Measurements from ENCODE around the gene DEDD2. TPM values are rescaled to one million over a fixed set of nuclear protein-coding genes. Genes with fewer than 3 reads are reported as not detected.

Gene DEDD2
- total RNA-seq, 2 experiments from 2014 or later, result 21.7 to 22.5 TPM

- peak overlapping the region; percentile 94 for H3K4me3 Mint-ChIP-seq
- H3K36me3 Mint-ChIP-seq (ENCODE audit: low read depth), result peaks cover 20% of the 10 kb centered on the region
- intact Hi-C loops (cut with micrococcal nuclease), result loop anchor here (5.0 kb wide), 1 partner anchor 38 kb away; no protein-coding TSS in a partner anchor
- peak; percentile 60 for TF ChIP-seq CTCF (IDR thresholded peaks at IDR 0.05)
- CTCF ChIA-PET, result interaction anchor here (0.8 to 6.7 kb wide), 6 partner anchors 15 to 120 kb away, joined by 3 to 107 read pairs (median 4); partner anchors contain the start of gene POU2F2
- H3K9me3 Mint-ChIP-seq, result no peaks in the 10 kb centered on the region
- ATAC-seq (peak; percentile 45), DNase-seq (peak; percentile 97)
- H3K27ac Mint-ChIP-seq, result peak overlapping the region; percentile 100
- POLR2A ChIA-PET, result interaction anchor here (0.7 to 16.1 kb wide), 10 partner anchors 9 to 112 kb away, joined by 3 to 195 read pairs (median 5); partner anchors contain the start of genes CIC, DEDD2 and ZNF526
- H3K4me1 Mint-ChIP-seq (ENCODE audit: low read depth), result peaks cover 46% of the 10 kb centered on the region
- H3K27me3 Mint-ChIP-seq, result no peaks in the 10 kb centered on the region
Measured at GRCh38 chr19:42244347-42245220, 27.1 kb upstream of the DEDD2 start.

- Mint-ChIP-seq H3K4me1 (ENCODE audit: low read depth) (peaks cover 50% of the 10 kb centered on the region), H3K9me3 (no peaks in the 10 kb centered on the region), H3K36me3 (ENCODE audit: low read depth) (peaks cover 24% of the 10 kb centered on the region), H3K27me3 (no peaks in the 10 kb centered on the region), H3K4me3 (peak within 1 kb of the TSS; percentile 94), H3K27ac (peak within 1 kb of the TSS; percentile 100)
- intact Hi-C loops (cut with micrococcal nuclease), result loop anchor here (5.0 kb wide), 1 partner anchor 40 kb away; no protein-coding TSS in a partner anchor
- peak; percentile 79 for ATAC-seq
- TF ChIP-seq CTCF (IDR thresholded peaks at IDR 0.05), result no peak
- DNase-seq, result peak; percentile 97
- POLR2A ChIA-PET, result interaction anchor here (1.2 to 16.1 kb wide), 8 partner anchors 9 to 111 kb away, joined by 3 to 195 read pairs (median 10); partner anchors contain the start of genes DEDD2, POU2F2 and ZNF526
- CTCF ChIA-PET, result interaction anchor here (0.7 to 6.7 kb wide), 14 partner anchors 9 to 120 kb away, joined by 3 to 107 read pairs (median 4); partner anchors contain the start of genes DEDD2, PAFAH1B3, POU2F2 and PRR19
Measured at GRCh38 chr19:42242512-42243409, 25.3 kb upstream of the DEDD2 start, which contains the start of gene GSK3A. Gene GSK3A (minus strand): TSS chr19:42242602. CDS start chr19:42242465, 137 bp downstream.

GRCh38 chr19:42242069-42242511, 24.6 kb upstream of the DEDD2 start:
- Mint-ChIP-seq H3K27ac (peak overlapping the region; percentile 89), H3K9me3 (no peaks in the 10 kb centered on the region), H3K27me3 (no peaks in the 10 kb centered on the region), H3K36me3 (ENCODE audit: low read depth) (peaks cover 23% of the 10 kb centered on the region), H3K4me3 (peak overlapping the region; percentile 94), H3K4me1 (ENCODE audit: low read depth) (peaks cover 46% of the 10 kb centered on the region)
- DNase-seq (peak; percentile 37), ATAC-seq (no peak)
- no peak for TF ChIP-seq CTCF (IDR thresholded peaks at IDR 0.05)
- intact Hi-C loops (cut with micrococcal nuclease), result loop anchor here (5.0 kb wide), 1 partner anchor 40 kb away; no protein-coding TSS in a partner anchor
- CTCF ChIA-PET, result interaction anchor here (0.7 to 6.7 kb wide), 11 partner anchors 10 to 109 kb away, joined by 3 to 107 read pairs (median 4); partner anchors contain the start of genes DEDD2, POU2F2 and ZNF526
- POLR2A ChIA-PET, result interaction anchor here (0.8 to 16.1 kb wide), 7 partner anchors 9 to 383 kb away, joined by 3 to 195 read pairs (median 13); partner anchors contain the start of genes DEDD2, POU2F2 and ZNF526

GRCh38 chr19:42241279-42241678, 23.8 kb upstream of the DEDD2 start:
- peak overlapping the region; percentile 94 for H3K4me3 Mint-ChIP-seq
- no peak for TF ChIP-seq CTCF (IDR thresholded peaks at IDR 0.05)
- no peak for DNase-seq
- peaks cover 25% of the 10 kb centered on the region for H3K36me3 Mint-ChIP-seq (ENCODE audit: low read depth)
- POLR2A ChIA-PET, result interaction anchor here (1.1 to 16.1 kb wide), 6 partner anchors 8 to 120 kb away, joined by 3 to 195 read pairs (median 14); partner anchors contain the start of genes DEDD2 and ZNF526
- H3K4me1 Mint-ChIP-seq (ENCODE audit: low read depth), result peaks cover 44% of the 10 kb centered on the region
- no peaks in the 10 kb centered on the region for H3K9me3 Mint-ChIP-seq
- CTCF ChIA-PET, result interaction anchor here (0.5 to 6.7 kb wide), 10 partner anchors 11 to 109 kb away, joined by 3 to 107 read pairs (median 4); partner anchors contain the start of gene POU2F2
- H3K27ac Mint-ChIP-seq, result peak overlapping the region; percentile 89
- H3K27me3 Mint-ChIP-seq, result no peaks in the 10 kb centered on the region
- intact Hi-C loops (cut with micrococcal nuclease), result loop anchor here (5.0 kb wide), 1 partner anchor 41 kb away; no protein-coding TSS in a partner anchor
- ATAC-seq, result no peak

Data from activated CD8-positive, alpha-beta T cell treated with anti-CD3 and anti-CD28 coated beads for 36 hours (primary cell).